NT2/D1 (cell line): ENCODE data around the gene HCRTR1.

Experiments used
- DNase-seq: peaks from one replicate; pipeline ENCODE4 v3.0.0-alpha.2; 2011; ENCODE audit warnings: low read depth, low spot score
- H3K27me3 ChIP-seq: 2 replicates; pipeline ENCODE4 v1.6.0; 2011; ENCODE audit warnings: mild to moderate bottlenecking; ENCODE audit not compliant: insufficient read length, insufficient read depth
- H3K36me3 ChIP-seq: 2 replicates; pipeline ENCODE4 v1.6.1; 2011; ENCODE audit warnings: mild to moderate bottlenecking, low read length, mixed read lengths; ENCODE audit not compliant: insufficient read depth, insufficient read length
- H3K4me1 ChIP-seq: 2 replicates; pipeline ENCODE4 v1.5.1; 2011; ENCODE audit not compliant: insufficient read depth, insufficient read length
- H3K4me3 ChIP-seq: 2 replicates; pipeline ENCODE4 v1.5.1; 2011; ENCODE audit warnings: low read depth; ENCODE audit not compliant: insufficient read length
- H3K9ac ChIP-seq: 2 replicates; pipeline ENCODE4 v1.6.0; 2011; ENCODE audit warnings: low read depth; ENCODE audit not compliant: insufficient read length
- H3K9me3 ChIP-seq: 2 replicates; pipeline ENCODE4 v1.5.1; 2011; ENCODE audit warnings: mild to moderate bottlenecking, low read length; ENCODE audit not compliant: insufficient read depth
- SUZ12 ChIP-seq: IDR thresholded peaks from 2 replicates; pipeline ENCODE4 v1.6.1; 2011; ENCODE audit not compliant: insufficient read length, insufficient read depth; ENCODE audit errors: extremely low read depth
- YY1 ChIP-seq: IDR thresholded peaks from 2 replicates; pipeline ENCODE4 v1.6.1; 2011; ENCODE audit not compliant: insufficient read length, insufficient read depth
- ZNF274 ChIP-seq: IDR thresholded peaks from 2 replicates; pipeline ENCODE4 v1.6.1; 2011; ENCODE audit warnings: mild to moderate bottlenecking, low read depth, low read length

HCRTR1 gene

DNA sequence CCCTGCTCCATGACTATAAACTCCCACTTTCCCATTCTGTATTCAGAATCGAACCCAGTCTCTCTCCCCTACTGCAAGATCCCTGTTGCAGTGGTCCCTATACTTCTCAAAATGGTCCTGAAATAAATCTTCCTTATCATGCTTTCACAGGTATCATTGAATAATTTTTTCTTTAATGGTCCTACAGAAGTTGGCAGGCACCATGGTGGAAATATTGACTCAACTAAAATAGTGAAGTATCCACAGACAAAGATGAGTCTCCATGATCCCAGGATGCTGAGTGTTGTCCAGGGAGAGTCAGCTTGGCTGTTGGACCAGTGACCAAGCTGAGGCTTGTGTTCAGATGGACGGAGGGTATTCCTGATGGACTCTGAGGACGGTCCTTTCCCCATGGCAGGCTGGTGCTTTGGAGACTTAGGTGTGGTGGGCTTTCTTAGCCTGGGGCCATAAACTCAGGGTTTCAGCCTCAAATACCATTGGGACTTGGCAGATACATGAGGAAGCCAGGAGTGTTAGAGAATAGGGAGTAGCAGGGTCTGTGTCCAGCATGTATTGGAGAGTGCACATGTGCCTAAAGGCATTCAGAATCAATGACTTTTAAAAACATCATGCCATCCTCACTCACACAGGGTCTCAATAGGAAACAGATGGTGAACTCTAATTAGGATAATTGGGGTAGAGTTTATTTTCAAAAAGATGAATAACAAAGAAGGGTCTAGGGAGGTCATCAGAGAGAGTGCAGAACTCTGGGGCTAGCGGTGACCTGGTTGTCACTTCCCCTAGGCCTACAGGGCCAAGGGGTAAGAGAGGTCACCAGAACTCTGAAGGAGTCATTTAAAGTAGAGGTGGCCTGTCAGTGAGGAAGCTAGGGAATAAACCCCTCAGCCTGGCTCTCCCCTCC lies 21.4 kb upstream of the HCRTR1 start:
- H3K9ac ChIP-seq, result no peak overlapping the region
- TF ChIP-seq SUZ12 (no peak), ZNF274 (no peak), YY1 (no peak)
- peaks cover 5% of the 10 kb centered on the region for H3K4me1 ChIP-seq
- no peaks in the 10 kb centered on the region for H3K36me3 ChIP-seq
- no peak for DNase-seq
- H3K9me3 ChIP-seq, result no peaks in the 10 kb centered on the region
- H3K4me3 ChIP-seq, result no peak overlapping the region
- no peaks in the 10 kb centered on the region for H3K27me3 ChIP-seq

DNA sequence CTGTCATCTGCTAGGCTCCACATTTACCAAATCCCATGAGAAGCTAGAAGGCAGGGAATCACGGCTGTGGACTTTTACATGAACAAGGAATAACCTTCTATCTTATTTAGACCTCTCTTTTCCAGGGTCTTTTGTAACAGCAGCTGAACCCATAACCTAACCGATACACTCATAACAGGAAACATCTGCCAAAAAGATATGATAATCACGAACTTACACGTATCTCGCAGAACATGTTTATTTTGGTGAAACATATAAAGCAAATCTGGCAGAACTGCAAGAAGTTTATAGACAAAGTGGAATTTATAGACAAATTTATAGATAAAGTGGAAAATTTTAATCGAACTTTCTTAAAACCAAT lies 20.8 kb upstream of the HCRTR1 start:
- Histone ChIP-seq H3K9me3 (no peaks in the 10 kb centered on the region), H3K4me1 (peaks cover 5% of the 10 kb centered on the region), H3K27me3 (no peaks in the 10 kb centered on the region), H3K36me3 (no peaks in the 10 kb centered on the region), H3K4me3 (no peak overlapping the region), H3K9ac (no peak overlapping the region)
- no peak for DNase-seq
- TF ChIP-seq SUZ12, result no peak
- no peak for TF ChIP-seq YY1
- TF ChIP-seq ZNF274, result no peak

- Histone ChIP-seq H3K4me1 (no peaks in the 10 kb centered on the region), H3K36me3 (no peaks in the 10 kb centered on the region), H3K9ac (no peak overlapping the region), H3K4me3 (no peak overlapping the region), H3K9me3 (no peaks in the 10 kb centered on the region), H3K27me3 (no peaks in the 10 kb centered on the region)
- no peak for TF ChIP-seq ZNF274
- no peak for TF ChIP-seq SUZ12
- TF ChIP-seq YY1, result no peak
- DNase-seq, result no peak
Measured at GRCh38 chr1:31598980-31599379, 18.5 kb upstream of the HCRTR1 start.

GRCh38 chr1:31600641-31601040 lies 16.8 kb upstream of the HCRTR1 start:
- Histone ChIP-seq H3K27me3 (no peaks in the 10 kb centered on the region), H3K4me1 (no peaks in the 10 kb centered on the region), H3K4me3 (no peak overlapping the region), H3K9me3 (no peaks in the 10 kb centered on the region), H3K9ac (no peak overlapping the region), H3K36me3 (no peaks in the 10 kb centered on the region)
- TF ChIP-seq ZNF274 (no peak), SUZ12 (no peak)
- no peak for DNase-seq

GRCh38 chr1:31602081-31602480 lies 15.4 kb upstream of the HCRTR1 start:
- no peak overlapping the region for H3K4me3 ChIP-seq
- H3K9me3 ChIP-seq, result no peaks in the 10 kb centered on the region
- no peak for DNase-seq
- TF ChIP-seq YY1, result no peak
- TF ChIP-seq SUZ12, result no peak
- TF ChIP-seq ZNF274, result no peak
- H3K27me3 ChIP-seq, result no peaks in the 10 kb centered on the region
- no peaks in the 10 kb centered on the region for H3K4me1 ChIP-seq
- H3K36me3 ChIP-seq, result no peaks in the 10 kb centered on the region
- no peak overlapping the region for H3K9ac ChIP-seq

GRCh38 chr1:31605908-31606427 lies 11.5 kb upstream of the HCRTR1 start:
- TF ChIP-seq SUZ12 (no peak), YY1 (no peak), ZNF274 (no peak)
- no peak for DNase-seq
- H3K4me3 ChIP-seq, result no peak overlapping the region

DNA sequence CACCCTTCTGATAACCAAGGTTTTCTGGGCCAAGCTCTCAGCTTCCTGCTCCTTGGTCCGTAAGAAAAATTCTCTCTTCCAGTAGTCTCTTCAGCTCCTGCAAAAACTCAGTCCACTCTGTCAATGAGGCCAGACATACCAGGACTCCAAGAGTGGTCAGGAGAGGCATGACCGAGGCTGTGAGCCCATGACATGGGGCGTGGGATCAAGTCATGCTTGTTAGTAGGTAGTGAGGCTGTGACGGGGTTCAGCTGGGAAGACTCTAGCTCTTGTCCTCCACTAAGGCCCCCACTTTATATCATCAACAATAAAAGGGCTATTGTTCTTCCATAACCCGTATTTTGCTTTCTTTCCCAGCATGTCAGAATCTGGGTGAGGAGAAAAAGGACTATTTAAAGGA lies 10.1 kb upstream of the HCRTR1 start:
- DNase-seq, result no peak
- H3K9me3 ChIP-seq, result no peaks in the 10 kb centered on the region
- TF ChIP-seq YY1 (no peak), ZNF274 (no peak), SUZ12 (no peak)
- H3K4me3 ChIP-seq, result no peak overlapping the region
- H3K36me3 ChIP-seq, result no peaks in the 10 kb centered on the region
- H3K9ac ChIP-seq, result no peak overlapping the region
- H3K27me3 ChIP-seq, result no peaks in the 10 kb centered on the region
- H3K4me1 ChIP-seq, result no peaks in the 10 kb centered on the region

More at GRCh38 chr1:31605908-31606427, 11.5 kb upstream of the HCRTR1 start:
- Histone ChIP-seq H3K36me3 (no peaks in the 10 kb centered on the region), H3K9me3 (no peaks in the 10 kb centered on the region), H3K9ac (no peak overlapping the region), H3K4me1 (no peaks in the 10 kb centered on the region), H3K27me3 (no peaks in the 10 kb centered on the region)
